Measurements from ENCODE around the gene DLEC1.

DNA sequence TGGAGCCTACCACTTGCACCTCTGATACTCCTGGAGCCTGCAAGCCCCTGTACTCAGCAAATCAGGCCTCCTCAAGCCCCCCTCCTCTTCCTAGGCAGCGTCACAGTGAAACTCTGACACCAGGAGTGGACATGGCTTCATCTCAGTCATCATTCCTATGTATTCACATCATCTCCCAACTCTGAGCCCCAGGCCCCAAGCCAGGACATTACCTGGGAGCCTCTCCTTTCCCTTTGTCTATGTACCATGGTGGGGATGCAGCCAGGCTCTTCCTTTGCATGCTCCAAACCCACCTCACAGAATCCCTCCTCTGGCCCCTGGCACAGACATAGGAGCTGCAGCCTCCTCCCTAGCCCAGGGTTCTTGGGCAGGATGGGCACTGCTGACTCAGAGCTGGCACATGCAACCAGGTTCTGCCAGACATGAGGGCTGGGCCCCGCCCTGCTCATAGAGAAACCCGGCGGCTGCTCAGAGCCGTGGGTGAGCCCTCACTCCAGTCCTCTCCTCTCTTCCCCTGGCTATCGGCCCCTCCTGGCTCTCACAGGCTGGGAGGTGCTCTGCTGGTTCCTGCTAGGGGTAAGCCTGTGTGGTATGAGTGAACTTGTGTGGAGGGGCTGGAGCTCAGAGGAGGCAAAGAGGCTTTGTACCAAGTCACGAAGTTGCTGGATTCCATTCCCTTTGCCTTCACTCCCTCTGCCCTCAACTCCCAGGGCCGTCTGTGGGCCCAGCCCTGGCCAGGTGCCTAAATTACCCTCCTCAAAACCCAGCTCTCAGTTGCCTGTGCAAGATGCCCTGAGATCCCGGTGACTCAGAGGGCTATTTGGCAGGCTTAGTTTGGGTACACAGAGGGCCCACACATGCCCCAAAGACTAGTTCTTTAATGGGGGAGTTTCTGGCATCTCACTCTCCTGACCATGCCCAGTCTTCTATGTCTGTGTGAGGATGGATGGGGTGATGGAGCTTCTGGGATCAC is 7.7 kb upstream of the DLEC1 start:
- TF ChIP-seq, protein P1, sequence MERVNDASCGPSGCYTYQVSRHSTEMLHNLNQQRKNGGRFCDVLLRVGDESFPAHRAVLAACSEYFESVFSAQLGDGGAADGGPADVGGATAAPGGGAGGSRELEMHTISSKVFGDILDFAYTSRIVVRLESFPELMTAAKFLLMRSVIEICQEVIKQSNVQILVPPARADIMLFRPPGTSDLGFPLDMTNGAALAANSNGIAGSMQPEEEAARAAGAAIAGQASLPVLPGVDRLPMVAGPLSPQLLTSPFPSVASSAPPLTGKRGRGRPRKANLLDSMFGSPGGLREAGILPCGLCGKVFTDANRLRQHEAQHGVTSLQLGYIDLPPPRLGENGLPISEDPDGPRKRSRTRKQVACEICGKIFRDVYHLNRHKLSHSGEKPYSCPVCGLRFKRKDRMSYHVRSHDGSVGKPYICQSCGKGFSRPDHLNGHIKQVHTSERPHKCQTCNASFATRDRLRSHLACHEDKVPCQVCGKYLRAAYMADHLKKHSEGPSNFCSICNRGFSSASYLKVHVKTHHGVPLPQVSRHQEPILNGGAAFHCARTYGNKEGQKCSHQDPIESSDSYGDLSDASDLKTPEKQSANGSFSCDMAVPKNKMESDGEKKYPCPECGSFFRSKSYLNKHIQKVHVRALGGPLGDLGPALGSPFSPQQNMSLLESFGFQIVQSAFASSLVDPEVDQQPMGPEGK (CRISPR knock-in tag; IDR thresholded peaks at IDR 0.05; ENCODE audit: borderline replicate concordance): no peak
- no peak for TF ChIP-seq ZC3H10 (CRISPR knock-in tag; IDR thresholded peaks at IDR 0.05)
- TF ChIP-seq, protein P2, sequence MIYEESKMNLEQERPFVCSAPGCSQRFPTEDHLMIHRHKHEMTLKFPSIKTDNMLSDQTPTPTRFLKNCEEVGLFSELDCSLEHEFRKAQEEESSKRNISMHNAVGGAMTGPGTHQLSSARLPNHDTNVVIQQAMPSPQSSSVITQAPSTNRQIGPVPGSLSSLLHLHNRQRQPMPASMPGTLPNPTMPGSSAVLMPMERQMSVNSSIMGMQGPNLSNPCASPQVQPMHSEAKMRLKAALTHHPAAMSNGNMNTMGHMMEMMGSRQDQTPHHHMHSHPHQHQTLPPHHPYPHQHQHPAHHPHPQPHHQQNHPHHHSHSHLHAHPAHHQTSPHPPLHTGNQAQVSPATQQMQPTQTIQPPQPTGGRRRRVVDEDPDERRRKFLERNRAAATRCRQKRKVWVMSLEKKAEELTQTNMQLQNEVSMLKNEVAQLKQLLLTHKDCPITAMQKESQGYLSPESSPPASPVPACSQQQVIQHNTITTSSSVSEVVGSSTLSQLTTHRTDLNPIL (CRISPR knock-in tag; IDR thresholded peaks at IDR 0.05; ENCODE audit: low read depth): no peak
- TF ChIP-seq ZFP30 (CRISPR knock-in tag; IDR thresholded peaks at IDR 0.05): no peak

Measured in SK-N-SH treated with all-trans-retinoic acid at 6 μM for 48 hours (cell line).